C4-2B (cell line): Measurements from ENCODE around the gene MTG2.

Source experiments
- CTCF ChIP-seq: fragments of 450-650 bp; conservative IDR thresholded peaks from 2 replicates; pipeline ENCODE4 v1.5.1; 2017; ENCODE audit warnings: mild to moderate bottlenecking
- ZFX ChIP-seq: fragments of 450-650 bp; IDR thresholded peaks from 2 replicates; pipeline ENCODE4 v1.6.1; 2017

- TF ChIP-seq CTCF, result no peak
- no peak for TF ChIP-seq ZFX
Observed at GRCh38 chr20:62212299-62212698, 29.5 kb downstream of the MTG2 start.
